Nephron progenitor cell (in vitro differentiated cells): ENCODE data around the gene IRF7.
"Not testable (repeated sequence)": the region's sequence is repeated elsewhere in the genome, so short reads cannot be mapped to it uniquely, and the experiment has no call there.

ENCODE experiments used
- DNase-seq: peaks from one replicate; pipeline ENCODE4 v3.0.0; 2021
- H3K27ac Mint-ChIP-seq: 2 replicates; pipeline ENCODE4 v1.8.0; 2021; ENCODE audit warnings: mild to moderate bottlenecking, moderate library complexity, mixed read lengths
- H3K27me3 Mint-ChIP-seq: 2 replicates; pipeline ENCODE4 v1.8.0; 2021; ENCODE audit warnings: mild to moderate bottlenecking, low read depth, mixed read lengths; ENCODE audit not compliant: poor library complexity
- H3K36me3 Mint-ChIP-seq: 2 replicates; pipeline ENCODE4 v1.8.0; 2021; ENCODE audit warnings: low read depth, mixed read lengths
- H3K4me1 Mint-ChIP-seq: 2 replicates; pipeline ENCODE4 v1.8.0; 2021; ENCODE audit warnings: mixed read lengths
- H3K4me3 Mint-ChIP-seq: 2 replicates; pipeline ENCODE4 v1.8.0; 2021; ENCODE audit warnings: mild to moderate bottlenecking, moderate library complexity, mixed read lengths
- H3K9me3 Mint-ChIP-seq: 2 replicates; pipeline ENCODE4 v1.8.0; 2021; ENCODE audit warnings: mild to moderate bottlenecking, moderate library complexity, mixed read lengths
- TF ChIP-seq, protein P1 (sequence below): fragments of 200-600 bp; sonication (generic); IDR thresholded peaks from 2 replicates; pipeline ENCODE4 v1.5.0; 2021; ENCODE audit warnings: antibody characterized with exemption

The IRF7 gene

DNA sequence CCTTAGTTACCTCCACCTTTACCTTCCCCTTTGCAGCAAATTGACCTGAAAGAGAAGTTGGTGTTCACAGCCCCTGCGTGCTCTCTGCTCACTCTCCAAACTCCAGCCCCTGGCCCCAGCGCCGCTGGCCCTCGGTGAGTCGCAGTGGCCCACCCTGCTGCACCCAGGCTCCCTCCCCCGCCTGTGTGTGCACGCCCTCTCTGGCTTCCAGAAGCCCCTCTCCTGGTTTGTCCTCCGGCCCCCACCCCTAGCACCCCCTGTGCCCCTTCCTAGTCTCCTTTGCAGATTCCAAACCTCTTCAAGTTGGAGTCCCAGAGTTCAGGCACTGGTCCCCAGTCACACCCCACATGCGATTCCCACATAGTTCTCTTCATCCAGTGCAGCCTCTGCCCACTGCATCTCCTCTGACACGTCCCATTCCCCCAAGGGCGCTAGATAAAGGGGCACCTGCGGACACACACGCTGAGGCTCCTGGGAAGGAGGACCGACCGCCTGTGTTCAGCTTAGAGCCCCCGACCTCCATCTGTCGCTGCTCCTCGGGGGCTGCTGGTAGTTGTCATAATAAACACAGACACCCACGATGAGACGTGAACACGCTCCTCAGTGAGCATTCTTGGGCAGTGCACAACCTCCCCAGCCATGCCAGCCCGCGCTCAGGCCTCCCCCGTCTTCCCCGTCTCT, 41.0 kb downstream of the IRF7 start:
- Mint-ChIP-seq H3K27ac (peak overlapping the region; percentile 53), H3K27me3 (peaks cover 4% of the 10 kb centered on the region), H3K4me3 (peak overlapping the region; percentile 90), H3K4me1 (peaks cover 66% of the 10 kb centered on the region), H3K36me3 (no peaks in the 10 kb centered on the region), H3K9me3 (no peaks in the 10 kb centered on the region)
- no peak for DNase-seq
- TF ChIP-seq, protein P1, sequence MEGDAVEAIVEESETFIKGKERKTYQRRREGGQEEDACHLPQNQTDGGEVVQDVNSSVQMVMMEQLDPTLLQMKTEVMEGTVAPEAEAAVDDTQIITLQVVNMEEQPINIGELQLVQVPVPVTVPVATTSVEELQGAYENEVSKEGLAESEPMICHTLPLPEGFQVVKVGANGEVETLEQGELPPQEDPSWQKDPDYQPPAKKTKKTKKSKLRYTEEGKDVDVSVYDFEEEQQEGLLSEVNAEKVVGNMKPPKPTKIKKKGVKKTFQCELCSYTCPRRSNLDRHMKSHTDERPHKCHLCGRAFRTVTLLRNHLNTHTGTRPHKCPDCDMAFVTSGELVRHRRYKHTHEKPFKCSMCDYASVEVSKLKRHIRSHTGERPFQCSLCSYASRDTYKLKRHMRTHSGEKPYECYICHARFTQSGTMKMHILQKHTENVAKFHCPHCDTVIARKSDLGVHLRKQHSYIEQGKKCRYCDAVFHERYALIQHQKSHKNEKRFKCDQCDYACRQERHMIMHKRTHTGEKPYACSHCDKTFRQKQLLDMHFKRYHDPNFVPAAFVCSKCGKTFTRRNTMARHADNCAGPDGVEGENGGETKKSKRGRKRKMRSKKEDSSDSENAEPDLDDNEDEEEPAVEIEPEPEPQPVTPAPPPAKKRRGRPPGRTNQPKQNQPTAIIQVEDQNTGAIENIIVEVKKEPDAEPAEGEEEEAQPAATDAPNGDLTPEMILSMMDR, result no peak

DNA sequence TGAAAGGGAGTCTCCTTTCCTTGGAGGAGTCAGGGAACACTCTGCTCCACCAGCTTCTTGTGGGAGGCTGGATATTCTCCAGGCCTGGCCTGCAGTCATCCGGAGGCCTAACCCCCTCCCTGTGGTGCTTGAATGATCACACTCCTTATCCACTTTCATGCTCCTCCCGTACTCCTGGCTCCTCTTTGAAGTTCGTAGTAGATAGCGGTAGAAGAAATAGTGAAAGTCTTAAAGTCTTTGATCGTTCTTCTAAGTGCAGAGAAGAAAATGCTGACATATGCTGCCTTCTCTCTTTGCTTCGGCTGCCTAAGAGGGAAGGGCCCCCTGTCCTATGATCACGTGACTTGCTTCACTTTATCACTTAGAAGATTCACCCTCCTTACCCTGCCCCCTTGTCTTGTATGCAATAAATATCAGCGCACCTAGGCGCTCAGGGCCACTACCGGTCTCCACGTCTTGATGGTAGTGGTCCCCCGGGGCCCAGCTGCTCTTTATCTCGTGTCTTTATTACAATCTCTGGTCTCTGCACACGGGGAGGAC, 41.6 kb downstream of the IRF7 start:
- H3K36me3 Mint-ChIP-seq, H3K27me3 Mint-ChIP-seq, DNase-seq, H3K9me3 Mint-ChIP-seq: not testable (repeated sequence)
- peak overlapping the region; percentile 53 for H3K27ac Mint-ChIP-seq
- peak overlapping the region; percentile 90 for H3K4me3 Mint-ChIP-seq
- peaks cover 61% of the 10 kb centered on the region for H3K4me1 Mint-ChIP-seq

DNA sequence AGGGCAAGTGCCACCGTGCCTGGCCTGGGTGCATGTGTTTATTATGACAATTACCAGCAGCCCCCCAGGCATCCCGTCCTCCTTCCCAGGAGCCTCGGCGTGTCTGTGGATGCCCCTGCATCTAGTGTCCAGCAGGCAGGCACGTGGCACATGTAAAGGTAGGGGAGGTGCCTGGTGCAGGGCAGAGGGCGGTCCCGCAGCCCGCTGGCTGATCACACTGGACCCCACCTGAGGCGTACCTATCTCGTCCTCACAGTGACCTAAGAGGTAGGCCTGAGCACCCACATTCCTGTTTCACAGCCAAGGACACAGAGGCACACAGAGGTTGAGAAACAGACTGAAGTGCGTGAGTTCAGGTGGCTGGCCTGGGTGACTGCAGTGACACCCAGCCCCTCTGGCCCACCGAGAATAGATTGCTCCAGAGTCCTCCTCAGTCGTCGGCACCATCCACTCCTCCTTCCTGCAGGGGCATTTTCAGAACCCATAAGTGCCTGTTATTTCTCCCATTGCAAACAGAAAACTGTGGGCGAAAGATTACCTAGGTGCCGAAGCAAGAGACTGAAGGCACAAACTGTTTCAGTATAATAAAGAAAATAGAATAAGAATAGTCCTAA, 42.5 kb downstream of the IRF7 start:
- Mint-ChIP-seq H3K27me3 (peaks cover 4% of the 10 kb centered on the region), H3K36me3 (no peaks in the 10 kb centered on the region), H3K27ac (no peak overlapping the region), H3K4me3 (peak overlapping the region; percentile 90), H3K9me3 (no peaks in the 10 kb centered on the region), H3K4me1 (peaks cover 52% of the 10 kb centered on the region)
- no peak for DNase-seq
- TF ChIP-seq, protein P1, result no peak

DNA sequence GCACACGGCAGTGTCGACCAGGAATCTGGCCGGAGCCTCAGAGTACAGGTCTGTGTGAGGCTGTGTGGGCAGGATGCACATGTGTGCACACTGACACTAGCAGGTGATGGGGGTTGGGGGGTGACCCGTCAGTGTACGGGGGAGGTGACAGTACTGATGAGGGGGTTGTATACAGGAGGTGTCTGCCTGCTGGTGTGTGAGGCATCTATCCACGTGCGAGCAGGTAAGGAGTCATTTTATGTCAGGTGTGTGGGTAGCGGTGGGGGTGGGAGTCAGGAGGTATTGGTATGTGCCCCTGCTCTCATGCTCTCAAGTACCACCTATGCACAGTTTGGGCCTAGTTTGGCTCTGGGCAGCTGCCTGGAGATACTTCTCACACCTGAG, 44.0 kb downstream of the IRF7 start:
- Mint-ChIP-seq H3K27me3 (peaks cover 4% of the 10 kb centered on the region), H3K9me3 (no peaks in the 10 kb centered on the region), H3K27ac (no peak overlapping the region), H3K4me3 (no peak overlapping the region), H3K4me1 (peaks cover 50% of the 10 kb centered on the region), H3K36me3 (no peaks in the 10 kb centered on the region)
- TF ChIP-seq, protein P1, result no peak
- no peak for DNase-seq

DNA sequence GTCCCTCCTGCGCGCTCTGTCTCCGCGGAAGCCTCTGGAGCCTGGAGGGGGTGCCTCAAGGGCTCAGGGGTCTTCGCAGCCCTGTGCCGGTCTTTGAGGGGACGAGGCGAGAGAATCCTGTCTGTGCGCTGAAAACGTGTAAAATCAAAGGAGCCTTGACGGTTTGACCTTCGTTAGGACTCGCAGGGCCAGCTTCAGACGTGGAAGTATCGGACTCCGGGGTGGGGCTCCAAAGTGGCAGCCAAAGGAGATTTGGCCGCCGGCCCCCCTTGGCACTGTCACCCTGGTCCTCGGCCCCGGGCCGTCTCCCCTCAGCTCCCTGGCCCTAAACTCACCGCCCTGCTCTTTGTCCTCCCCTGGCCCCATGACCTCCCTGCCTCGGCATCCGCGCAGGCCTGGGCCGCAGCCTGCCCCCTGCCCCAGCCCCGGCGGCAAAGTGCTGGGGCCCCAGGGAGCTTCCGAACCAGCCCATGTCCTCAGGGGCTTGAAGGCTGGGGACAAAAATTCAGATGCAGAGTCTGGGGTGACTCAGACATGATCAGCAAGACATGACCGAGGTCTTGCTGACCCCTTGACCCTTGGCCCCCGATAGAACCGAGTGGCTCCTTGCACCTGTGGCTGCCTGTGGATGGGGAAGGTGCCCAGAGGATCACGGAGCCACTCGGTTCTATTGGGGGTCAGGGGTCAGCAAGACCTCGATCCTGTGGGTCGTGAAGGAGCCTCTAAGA, 46.4 kb downstream of the IRF7 start:
- TF ChIP-seq, protein P1, result no peak
- H3K4me1 Mint-ChIP-seq, result peaks cover 42% of the 10 kb centered on the region
- no peak for DNase-seq
- H3K36me3 Mint-ChIP-seq, result no peaks in the 10 kb centered on the region
- H3K27me3 Mint-ChIP-seq, result no peaks in the 10 kb centered on the region
- H3K27ac Mint-ChIP-seq, result peak overlapping the region; percentile 42
- peak overlapping the region; percentile 80 for H3K4me3 Mint-ChIP-seq
- H3K9me3 Mint-ChIP-seq, result no peaks in the 10 kb centered on the region
